Thymus (tissue), 11 donors: ENCODE results near the gene SHISA6. TPM values are rescaled to one million over a fixed set of nuclear protein-coding genes. Genes with fewer than 3 reads are reported as not detected.

ENCODE experiments used
- DNase-seq, 9 donors: peaks; one replicate each; pipeline ENCODE4 v3.0.0-alpha.2; 2013; ENCODE audit warnings: low spot score in 9 of 9, low read depth in 6 of 9, missing footprints in 1 of 9
- H3K27ac ChIP-seq, 2 donors: one replicate each; pipeline ENCODE4 v1.5.1; 2013; ENCODE audit warnings: control low read depth in 1 of 2, low read depth in 1 of 2, low read length in 1 of 2, mild to moderate bottlenecking in 1 of 2, moderate library complexity in 1 of 2
- H3K27me3 ChIP-seq, 2 donors: one replicate each; pipeline ENCODE4 v1.5.1; 2013; ENCODE audit warnings: low read length in 1 of 2; ENCODE audit not compliant: control insufficient read depth in 2 of 2, insufficient read depth in 1 of 2
- H3K36me3 ChIP-seq, 2 donors: one replicate each; pipeline ENCODE4 v1.5.1; 2013; ENCODE audit warnings: low read length in 1 of 2, mild to moderate bottlenecking in 1 of 2, moderate library complexity in 1 of 2; ENCODE audit not compliant: control insufficient read depth in 2 of 2, insufficient read depth in 2 of 2
- H3K4me1 ChIP-seq, 2 donors: one replicate each; pipeline ENCODE4 v1.5.1; 2013; ENCODE audit warnings: low read length in 2 of 2; ENCODE audit not compliant: control insufficient read depth in 2 of 2, insufficient read depth in 2 of 2
- H3K4me3 ChIP-seq, 2 donors: one replicate each; pipeline ENCODE4 v1.5.1; 2013; ENCODE audit warnings: low read length in 2 of 2, control low read depth in 1 of 2, mild to moderate bottlenecking in 1 of 2
- H3K9me3 ChIP-seq, 2 donors: one replicate each; pipeline ENCODE4 v1.5.1; 2013; ENCODE audit warnings: low read length in 1 of 2, mild to moderate bottlenecking in 1 of 2; ENCODE audit not compliant: control insufficient read depth in 2 of 2, insufficient read depth in 1 of 2
- WGBS: extraction: QIAGEN DNeasy Blood & Tissue Kit; methylation state at CpG from one replicate; pipeline ENCODE4 v1.1.7; 2013; 5-methylcytosine and 5-hydroxymethylcytosine counted together
- polyA plus RNA-seq: library from polyadenylated mRNA; stranded (reverse); fragments of 200-250 nt; gene quantifications from one replicate; pipeline ENCODE4 v1.2.3, GENCODE V29; 2013
- total RNA-seq: library from RNA; stranded (reverse); fragments of 120-200 nt; gene quantifications from one replicate; pipeline ENCODE4 v1.2.4, GENCODE V29; 2013
- donor health status: healthy.

Gene SHISA6
- total and polyA plus RNA-seq, 2 donors = 0.02 to 0.09 TPM

DNA sequence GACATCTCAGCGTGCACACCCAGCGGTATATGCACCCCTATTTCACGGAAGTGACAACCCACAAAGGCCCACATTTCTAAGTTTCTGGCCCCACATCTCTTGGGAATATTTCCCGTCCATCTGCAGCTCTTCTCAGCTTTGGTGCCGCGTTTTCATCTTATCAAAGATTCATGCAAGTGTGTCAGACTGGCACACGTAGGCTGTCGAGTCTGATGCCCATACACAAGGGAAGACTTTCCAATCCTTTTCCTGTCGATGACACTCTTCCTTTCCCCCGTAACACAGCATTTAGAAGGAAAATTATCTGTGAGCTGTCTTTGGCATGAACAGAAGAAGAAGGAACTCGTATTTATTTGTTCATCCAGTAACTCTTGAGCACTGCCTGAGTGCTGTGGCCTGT is 83.0 kb downstream of the SHISA6 start:
- no peak overlapping the region for H3K27ac ChIP-seq
- H3K4me1 ChIP-seq = no peaks in the 10 kb centered on the region
- no peaks in the 10 kb centered on the region for H3K27me3 ChIP-seq
- H3K9me3 ChIP-seq = peaks cover 0 to 4% of the 10 kb centered on the region in 2 donors
- H3K36me3 ChIP-seq = no peaks in the 10 kb centered on the region
- no peak for DNase-seq
- 91% methylated on average over 11 of the region's 11 CpGs for WGBS
- no peak overlapping the region for H3K4me3 ChIP-seq

DNA sequence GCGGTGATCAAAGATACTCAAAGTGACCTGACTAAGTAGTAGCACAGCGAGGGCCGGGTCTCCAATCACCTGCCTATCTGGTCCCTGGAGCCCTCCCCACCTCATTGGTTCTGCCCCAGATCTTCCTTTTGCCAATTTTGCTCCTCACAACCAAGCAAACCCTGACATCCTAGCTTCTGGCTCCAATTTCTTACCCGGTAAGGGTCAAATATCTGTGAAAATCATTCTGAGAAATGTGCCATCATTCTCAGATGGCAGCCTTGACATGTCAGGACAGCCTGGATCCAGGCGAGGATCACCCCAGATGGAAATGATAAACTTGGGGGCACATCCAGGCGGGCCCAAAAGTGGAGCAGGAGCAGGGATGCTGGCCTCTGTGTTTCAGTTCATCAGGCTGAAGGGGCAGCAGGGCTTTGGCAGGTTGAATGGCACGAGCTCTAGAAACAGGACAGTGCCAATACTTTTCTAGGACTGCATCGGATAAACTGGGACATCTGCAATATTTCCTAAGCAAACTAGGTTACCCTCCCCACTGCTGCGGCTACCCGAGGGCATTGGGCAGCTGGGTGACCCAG is 83.9 kb downstream of the SHISA6 start:
- DNase-seq = no peak
- H3K4me1 ChIP-seq = no peaks in the 10 kb centered on the region
- H3K36me3 ChIP-seq = no peaks in the 10 kb centered on the region
- H3K4me3 ChIP-seq = no peak overlapping the region
- H3K27me3 ChIP-seq = no peaks in the 10 kb centered on the region
- peaks cover 0 to 4% of the 10 kb centered on the region in 2 donors for H3K9me3 ChIP-seq
- no peak overlapping the region for H3K27ac ChIP-seq
- 93% methylated on average over 10 of the region's 10 CpGs for WGBS

DNA sequence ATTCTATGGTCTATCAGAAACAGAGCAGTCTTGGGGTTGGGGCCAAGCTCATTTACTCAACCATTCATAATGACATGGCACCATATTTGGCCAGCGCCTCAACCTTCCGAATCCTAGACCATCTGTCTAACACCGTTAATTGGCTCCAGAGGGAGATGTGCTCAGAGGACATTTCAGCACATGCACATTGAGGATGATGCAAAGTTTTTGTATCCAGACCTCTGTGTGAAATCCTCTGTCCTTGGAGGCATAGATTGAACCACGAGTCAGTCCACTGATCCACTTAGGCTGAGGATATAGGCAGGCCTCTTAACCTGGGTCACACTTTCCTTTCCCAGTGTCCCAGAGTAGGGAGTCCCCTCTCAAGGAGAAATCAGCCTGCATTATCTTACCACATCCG is 85.5 kb downstream of the SHISA6 start:
- no peak for DNase-seq
- Histone ChIP-seq H3K9me3 (peaks cover 0 to 4% of the 10 kb centered on the region in 2 donors), H3K36me3 (no peaks in the 10 kb centered on the region), H3K4me3 (no peak overlapping the region), H3K27ac (no peak overlapping the region), H3K27me3 (no peaks in the 10 kb centered on the region), H3K4me1 (no peaks in the 10 kb centered on the region)
- 92% methylated on average over 5 of the region's 5 CpGs for WGBS

DNA sequence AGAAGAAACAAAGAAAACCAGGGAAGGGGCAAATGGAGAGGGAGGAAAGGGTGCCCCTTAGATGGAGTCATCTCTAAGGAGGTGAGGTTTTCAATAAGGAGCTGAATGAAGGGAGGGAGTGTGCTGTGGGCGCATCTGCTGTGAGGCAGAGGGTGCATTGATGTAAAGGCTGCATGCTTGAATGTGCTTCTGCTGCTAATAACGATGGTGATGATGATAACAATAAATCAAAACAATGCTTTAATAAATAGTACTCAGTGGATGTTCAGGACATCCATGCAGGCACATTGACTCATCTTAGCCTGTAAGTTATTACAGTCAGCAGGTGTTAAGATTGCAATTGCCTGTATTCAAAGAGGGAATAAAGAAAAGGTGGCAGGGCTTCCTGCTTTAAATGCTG is 87.8 kb downstream of the SHISA6 start:
- Histone ChIP-seq H3K9me3 (peaks cover 0 to 4% of the 10 kb centered on the region in 2 donors), H3K36me3 (no peaks in the 10 kb centered on the region), H3K27me3 (no peaks in the 10 kb centered on the region), H3K4me1 (no peaks in the 10 kb centered on the region), H3K27ac (no peak overlapping the region), H3K4me3 (no peak overlapping the region)
- 89% methylated on average over 2 of the region's 2 CpGs for WGBS
- no peak for DNase-seq

DNA sequence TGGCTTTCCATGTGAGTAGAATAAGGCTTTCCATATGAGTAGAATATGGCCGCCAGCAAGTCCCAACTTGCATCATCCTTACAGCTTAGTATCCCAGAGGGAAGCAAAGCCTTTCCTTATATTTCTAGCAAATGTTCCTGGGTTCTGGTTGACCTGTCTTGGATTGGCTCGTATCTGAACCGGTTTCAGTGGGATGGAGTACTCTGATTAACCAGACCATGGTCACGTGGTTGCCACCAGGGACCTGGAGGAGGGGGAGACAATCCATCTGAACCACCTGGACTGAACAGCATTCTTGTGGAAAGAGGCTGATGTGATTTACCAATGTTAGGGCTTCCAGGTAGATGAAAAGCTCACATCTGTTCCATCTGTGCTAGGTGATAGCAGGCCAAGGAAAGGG is 89.0 kb downstream of the SHISA6 start:
- Histone ChIP-seq H3K27ac (no peak overlapping the region), H3K9me3 (peaks cover 0 to 3% of the 10 kb centered on the region in 2 donors), H3K27me3 (no peaks in the 10 kb centered on the region), H3K36me3 (no peaks in the 10 kb centered on the region), H3K4me3 (no peak overlapping the region), H3K4me1 (no peaks in the 10 kb centered on the region)
- DNase-seq = no peak
- 89% methylated on average over 4 of the region's 4 CpGs for WGBS

DNA sequence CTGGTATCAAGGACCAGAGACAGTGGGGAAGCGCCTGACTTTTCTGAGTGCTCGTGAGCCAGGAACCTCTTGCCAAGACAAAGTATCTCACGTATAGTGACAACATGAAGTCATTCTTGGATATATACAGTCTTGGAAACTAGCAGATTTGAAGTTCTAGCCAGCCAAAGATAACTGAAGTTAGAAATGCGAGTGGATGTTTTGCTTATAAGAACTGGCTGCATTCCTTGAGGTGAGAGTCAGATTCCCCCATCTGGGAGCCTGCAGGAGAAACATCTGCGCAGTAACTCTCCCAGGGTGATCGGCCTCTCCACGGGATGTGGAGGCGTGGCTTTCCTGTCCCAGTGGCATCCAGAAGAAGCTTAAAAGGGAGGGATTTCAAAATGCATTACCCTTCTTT is 89.8 kb downstream of the SHISA6 start:
- no peak overlapping the region for H3K4me3 ChIP-seq
- H3K9me3 ChIP-seq = no peaks in the 10 kb centered on the region
- no peaks in the 10 kb centered on the region for H3K4me1 ChIP-seq
- no peaks in the 10 kb centered on the region for H3K36me3 ChIP-seq
- H3K27ac ChIP-seq = no peak overlapping the region
- no peaks in the 10 kb centered on the region for H3K27me3 ChIP-seq
- 34% methylated on average over 8 of the region's 8 CpGs for WGBS
- DNase-seq = no peak

DNA sequence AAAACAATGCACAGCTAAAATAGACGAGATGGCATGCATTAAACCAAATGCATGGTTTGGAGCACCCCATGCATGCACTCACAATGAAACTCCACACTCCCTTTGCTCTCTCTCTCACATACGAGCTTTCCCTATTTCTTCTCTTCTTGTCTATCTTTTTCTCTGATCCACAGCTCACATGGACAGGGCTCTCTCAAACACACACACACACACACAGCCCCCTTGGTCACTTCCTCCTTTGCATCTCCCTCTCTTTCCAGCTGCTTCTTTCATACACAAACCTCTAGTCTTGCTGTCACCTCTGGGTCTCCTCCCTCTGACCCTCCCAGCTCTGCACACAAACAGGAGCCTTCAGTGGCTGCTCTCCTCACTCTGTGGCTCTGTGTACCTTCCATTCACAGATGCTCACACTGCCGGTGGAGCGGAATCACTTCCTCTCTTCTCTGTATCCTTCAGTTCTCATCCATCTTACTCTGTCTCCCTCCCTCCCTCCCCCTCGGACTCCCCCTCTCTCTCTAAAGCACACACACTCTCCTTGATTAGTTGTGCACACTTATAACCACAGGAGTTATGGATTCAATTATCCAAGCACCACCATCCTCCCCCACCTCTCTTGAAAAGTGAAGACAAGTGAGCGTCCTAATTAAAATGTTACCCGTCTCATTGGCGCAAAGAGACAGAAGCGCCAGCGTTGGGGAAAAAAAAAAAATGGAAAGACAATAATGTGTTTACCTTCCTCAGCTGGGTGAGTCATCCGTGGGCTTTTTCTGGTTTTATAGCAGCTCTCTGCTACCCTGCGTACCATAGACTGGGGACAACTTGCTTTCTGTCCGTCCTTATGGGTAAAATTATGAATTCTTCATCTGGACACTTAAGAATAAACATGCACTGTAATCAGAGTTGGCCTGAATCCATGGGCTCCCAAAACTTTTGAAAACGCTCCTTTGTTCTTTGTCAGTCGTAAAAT is 90.8 kb downstream of the SHISA6 start:
- Histone ChIP-seq H3K4me1 (no peaks in the 10 kb centered on the region), H3K9me3 (no peaks in the 10 kb centered on the region), H3K27ac (no peak overlapping the region), H3K36me3 (no peaks in the 10 kb centered on the region), H3K27me3 (no peaks in the 10 kb centered on the region), H3K4me3 (no peak overlapping the region)
- DNase-seq = no peak
- WGBS = 68% methylated on average over 15 of the region's 15 CpGs

DNA sequence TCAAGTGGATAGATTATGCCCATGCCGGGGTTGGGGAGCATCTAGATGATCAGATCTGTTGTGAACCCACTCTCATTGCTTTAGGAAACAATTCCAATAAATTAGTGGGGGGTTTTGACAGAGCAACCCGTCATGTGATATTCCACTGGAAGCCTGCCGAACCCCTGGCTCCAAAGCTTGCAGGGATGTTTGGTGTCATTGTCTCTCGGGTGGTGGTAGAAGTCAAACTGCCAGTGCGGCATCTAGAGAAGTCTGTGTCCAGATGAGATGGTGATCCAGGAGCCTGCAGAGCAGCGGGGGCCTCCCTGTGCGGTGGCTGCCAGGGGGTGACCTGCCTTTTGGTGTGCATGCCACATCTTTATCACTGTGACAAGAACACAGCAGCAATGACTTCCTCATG is 91.7 kb downstream of the SHISA6 start:
- H3K4me3 ChIP-seq = no peak overlapping the region
- no peaks in the 10 kb centered on the region for H3K4me1 ChIP-seq
- WGBS = 90% methylated on average over 7 of the region's 7 CpGs
- no peaks in the 10 kb centered on the region for H3K36me3 ChIP-seq
- DNase-seq = no peak
- no peaks in the 10 kb centered on the region for H3K9me3 ChIP-seq
- no peak overlapping the region for H3K27ac ChIP-seq
- no peaks in the 10 kb centered on the region for H3K27me3 ChIP-seq

DNA sequence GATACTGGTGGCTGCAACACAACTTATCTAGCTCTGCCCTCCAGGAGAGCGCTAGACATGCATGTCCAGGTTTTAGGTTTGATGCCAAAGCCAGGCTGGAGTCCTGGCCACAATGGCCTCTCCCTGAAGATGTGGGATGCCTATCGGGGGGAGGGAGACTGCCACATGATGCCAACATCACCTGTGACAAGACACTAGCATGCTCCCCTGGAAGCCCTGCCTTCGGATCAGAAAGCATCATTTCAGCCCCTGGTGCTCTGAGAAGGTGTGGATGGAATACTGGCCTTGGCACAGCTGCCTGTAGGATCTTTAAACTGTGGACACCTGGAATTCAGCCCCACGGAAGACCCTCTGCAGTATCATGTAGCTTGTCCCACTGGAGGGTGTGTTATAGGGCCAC is 93.5 kb downstream of the SHISA6 start:
- 87% methylated on average over 4 of the region's 4 CpGs for WGBS
- DNase-seq = no peak
- no peak overlapping the region for H3K27ac ChIP-seq
- H3K36me3 ChIP-seq = no peaks in the 10 kb centered on the region
- H3K4me1 ChIP-seq = no peaks in the 10 kb centered on the region
- H3K9me3 ChIP-seq = no peaks in the 10 kb centered on the region
- H3K4me3 ChIP-seq = no peak overlapping the region
- H3K27me3 ChIP-seq = no peaks in the 10 kb centered on the region
